Tibial nerve (tissue), 4 donors: ENCODE results near the gene HS1BP3. TPM values are rescaled to one million over a fixed set of nuclear protein-coding genes. Genes with fewer than 3 reads are reported as not detected.

Source experiments
- DNase-seq, 2 donors: peaks; one replicate each; pipeline ENCODE4 v3.0.0-alpha.2; 2019; ENCODE audit warnings: low spot score in 2 of 2
- H3K27ac ChIP-seq, 4 donors: fragments of 200-600 bp; sonication (generic) in 3 of 4; one replicate each; pipeline ENCODE4 v1.5.1; 2017 to 2019; ENCODE audit warnings: mild to moderate bottlenecking in 1 of 4
- H3K27me3 ChIP-seq, 2 donors: fragments of 200-600 bp; sonication (generic) in 1 of 2; one replicate each; pipeline versions ENCODE4 v1.5.1 to v1.6.0; 2017 to 2019
- H3K36me3 ChIP-seq, 3 donors: fragments of 200-600 bp; sonication (generic); one replicate each; pipeline ENCODE4 v1.5.1; 2018 to 2019
- H3K4me1 ChIP-seq, 4 donors: fragments of 200-600 bp; sonication (generic) in 3 of 4; one replicate each; pipeline ENCODE4 v1.5.1; 2017 to 2019
- H3K4me3 ChIP-seq, 4 donors: fragments of 200-600 bp; sonication (generic) in 3 of 4; one replicate each; pipeline ENCODE4 v1.5.1; 2017 to 2019; ENCODE audit warnings: mild to moderate bottlenecking in 1 of 4, moderate library complexity in 1 of 4
- H3K9me3 ChIP-seq, 4 donors: fragments of 200-600 bp; sonication (generic) in 3 of 4; one replicate each; pipeline ENCODE4 v1.5.1; 2017 to 2019
- EP300 ChIP-seq, 2 donors: sonication (generic); formaldehyde crosslinking; IDR thresholded peaks; one replicate each; pipeline ENCODE4 v1.6.1; 2017; ENCODE audit warnings: antibody characterized with exemption in 2 of 2, mild to moderate bottlenecking in 1 of 2
- POLR2A ChIP-seq, 2 donors: fragments of 450-650 bp; IDR thresholded peaks; one replicate each; pipeline ENCODE4 v1.6.1; 2017; ENCODE audit warnings: antibody characterized with exemption in 2 of 2, mild to moderate bottlenecking in 2 of 2, moderate library complexity in 2 of 2
- WGBS, 2 donors: methylation state at CpG; one replicate each; pipeline ENCODE4 v1.1.5; 2018; 5-methylcytosine and 5-hydroxymethylcytosine counted together
- total RNA-seq, 4 donors: library from RNA; depleted of rRNA; stranded (reverse); fragments of >200 nt; gene quantifications; one replicate each; pipeline ENCODE4 v1.1.0, GENCODE V29; 2016
- TF ChIP-seq, protein P1 (sequence below), 5 experiments: fragments of 200-600 bp in 3 of 5; fragments of 450-650 bp in 2 of 5; sonication (generic) in 3 of 5; IDR thresholded peaks; one replicate each; pipeline ENCODE4 v1.5.1; 2016 to 2019; ENCODE audit warnings: antibody characterized with exemption in 5 of 5, mild to moderate bottlenecking in 3 of 5, moderate library complexity in 2 of 5

Gene HS1BP3
- total RNA-seq, 4 donors from 2014 or later: 24.5 to 45.9 (median 33.8) TPM

DNA sequence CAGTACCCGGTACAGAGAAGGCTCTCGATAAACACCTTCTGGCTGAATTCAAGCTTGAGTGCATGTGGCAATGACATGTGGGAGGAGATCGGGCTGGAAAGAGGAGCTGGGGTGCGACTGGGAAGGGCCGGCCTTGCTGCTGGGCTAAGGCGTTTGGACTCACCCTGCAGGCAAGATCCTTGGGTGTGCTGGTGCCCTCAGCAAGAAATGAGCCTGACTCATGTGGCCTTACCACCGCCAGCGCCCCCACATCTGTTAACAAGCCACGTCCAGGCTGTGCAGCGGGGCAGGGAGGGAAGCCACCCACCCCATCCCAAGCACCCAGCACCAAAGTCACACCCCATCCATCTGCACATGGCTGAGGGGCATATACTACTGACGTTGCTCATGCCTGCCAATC lies 1.3 kb downstream of the HS1BP3 start:
- peak overlapping the region in 1 of 4 donors; percentile 80 for H3K4me3 ChIP-seq
- H3K36me3 ChIP-seq: peaks cover 0 to 27% (median 0%) of the 10 kb centered on the region in 3 donors
- H3K9me3 ChIP-seq: no peaks in the 10 kb centered on the region
- 72 to 84% methylated on average over 11 of the region's 11 CpGs for WGBS, 2 donors
- no peak for DNase-seq
- peaks cover 0 to 2% of the 10 kb centered on the region in 2 donors for H3K27me3 ChIP-seq
- TF ChIP-seq EP300 (IDR thresholded peaks at IDR 0.05): no peak
- TF ChIP-seq, protein P1, sequence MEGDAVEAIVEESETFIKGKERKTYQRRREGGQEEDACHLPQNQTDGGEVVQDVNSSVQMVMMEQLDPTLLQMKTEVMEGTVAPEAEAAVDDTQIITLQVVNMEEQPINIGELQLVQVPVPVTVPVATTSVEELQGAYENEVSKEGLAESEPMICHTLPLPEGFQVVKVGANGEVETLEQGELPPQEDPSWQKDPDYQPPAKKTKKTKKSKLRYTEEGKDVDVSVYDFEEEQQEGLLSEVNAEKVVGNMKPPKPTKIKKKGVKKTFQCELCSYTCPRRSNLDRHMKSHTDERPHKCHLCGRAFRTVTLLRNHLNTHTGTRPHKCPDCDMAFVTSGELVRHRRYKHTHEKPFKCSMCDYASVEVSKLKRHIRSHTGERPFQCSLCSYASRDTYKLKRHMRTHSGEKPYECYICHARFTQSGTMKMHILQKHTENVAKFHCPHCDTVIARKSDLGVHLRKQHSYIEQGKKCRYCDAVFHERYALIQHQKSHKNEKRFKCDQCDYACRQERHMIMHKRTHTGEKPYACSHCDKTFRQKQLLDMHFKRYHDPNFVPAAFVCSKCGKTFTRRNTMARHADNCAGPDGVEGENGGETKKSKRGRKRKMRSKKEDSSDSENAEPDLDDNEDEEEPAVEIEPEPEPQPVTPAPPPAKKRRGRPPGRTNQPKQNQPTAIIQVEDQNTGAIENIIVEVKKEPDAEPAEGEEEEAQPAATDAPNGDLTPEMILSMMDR (IDR thresholded peaks at IDR 0.05): no peak
- no peak for TF ChIP-seq POLR2A (IDR thresholded peaks at IDR 0.05)
- H3K27ac ChIP-seq: no peak overlapping the region
- H3K4me1 ChIP-seq: peaks cover 0 to 44% (median 28%) of the 10 kb centered on the region in 4 donors

DNA sequence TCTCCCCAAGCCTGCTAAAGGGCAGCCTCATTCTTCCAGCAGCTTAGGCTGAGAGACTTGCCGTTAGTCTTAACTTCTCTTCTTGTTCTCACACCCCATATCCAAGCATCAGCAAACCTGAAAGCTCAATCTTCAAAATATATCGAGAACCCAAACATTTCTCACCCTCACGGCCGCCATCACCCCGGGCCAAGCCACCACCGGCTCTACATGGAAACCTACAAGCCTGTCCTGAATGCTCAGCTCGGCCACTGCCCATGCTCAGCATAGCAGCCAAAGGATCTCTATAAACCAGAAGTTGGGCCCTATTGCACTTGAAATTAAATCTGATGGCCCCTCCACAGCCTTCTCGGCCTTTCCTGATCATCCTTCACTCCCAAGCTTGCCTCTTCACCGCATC lies 2.1 kb downstream of the HS1BP3 start:
- DNase-seq: no peak
- Histone ChIP-seq H3K4me3 (no peak overlapping the region), H3K9me3 (no peaks in the 10 kb centered on the region), H3K27me3 (no peaks in the 10 kb centered on the region), H3K4me1 (peaks cover 0 to 44% (median 28%) of the 10 kb centered on the region in 4 donors), H3K36me3 (peaks cover 0 to 35% (median 0%) of the 10 kb centered on the region in 3 donors), H3K27ac (no peak overlapping the region)
- TF ChIP-seq EP300 (IDR thresholded peaks at IDR 0.05) (no peak), POLR2A (IDR thresholded peaks at IDR 0.05) (no peak)
- TF ChIP-seq, protein P1 (IDR thresholded peaks at IDR 0.05): no peak
- 95% methylated on average over 9 of the region's 9 CpGs for WGBS, 2 donors

DNA sequence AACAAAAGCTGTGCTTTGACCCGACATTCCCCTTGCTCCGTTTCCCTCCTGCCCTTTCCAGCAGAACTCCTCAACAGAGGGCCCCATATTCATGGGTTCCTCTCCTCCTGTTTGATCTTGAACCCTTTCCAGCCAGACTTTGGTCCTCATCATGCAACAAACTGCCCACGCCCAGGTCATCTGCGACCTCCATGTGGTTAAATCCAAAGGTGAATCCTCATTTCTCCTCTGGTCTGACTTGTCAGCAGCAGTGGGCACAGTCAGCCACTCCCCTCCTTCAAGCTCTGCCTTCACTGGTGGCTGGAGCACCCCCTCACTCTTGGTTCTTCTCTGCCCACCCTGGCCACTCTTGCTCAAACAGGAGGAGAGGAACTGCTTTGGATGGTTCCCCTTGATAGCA lies 2.7 kb downstream of the HS1BP3 start:
- Histone ChIP-seq H3K27ac (no peak overlapping the region), H3K27me3 (no peaks in the 10 kb centered on the region), H3K9me3 (no peaks in the 10 kb centered on the region), H3K4me1 (peaks cover 0 to 44% (median 28%) of the 10 kb centered on the region in 4 donors), H3K4me3 (no peak overlapping the region), H3K36me3 (peaks cover 0 to 41% (median 0%) of the 10 kb centered on the region in 3 donors)
- TF ChIP-seq, protein P1 (IDR thresholded peaks at IDR 0.05): no peak
- TF ChIP-seq POLR2A (IDR thresholded peaks at IDR 0.05) (no peak), EP300 (IDR thresholded peaks at IDR 0.05) (no peak)
- WGBS, 2 donors: 69 to 76% methylated on average over 4 of the region's 4 CpGs
- no peak for DNase-seq

DNA sequence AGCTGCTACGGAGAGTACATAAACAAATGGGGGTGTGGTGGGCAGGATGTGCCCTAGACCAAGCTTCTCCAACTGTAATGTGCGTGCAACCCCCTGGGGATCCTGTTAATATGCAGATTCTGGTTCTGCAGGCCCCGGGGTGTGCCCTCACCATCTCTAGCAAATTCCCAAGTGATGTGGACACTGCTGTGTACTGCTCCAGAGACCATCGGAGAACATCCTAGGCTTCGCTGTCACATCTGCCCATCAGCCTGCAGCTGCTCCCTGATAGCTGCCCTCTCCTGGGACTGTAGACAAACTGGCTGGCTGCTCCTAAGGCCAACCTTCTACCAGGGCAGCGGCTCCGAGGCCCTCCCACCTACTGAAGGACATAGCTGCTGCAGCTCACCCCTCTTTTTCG lies 3.2 kb downstream of the HS1BP3 start:
- Histone ChIP-seq H3K36me3 (peaks cover 0 to 44% (median 0%) of the 10 kb centered on the region in 3 donors), H3K9me3 (no peaks in the 10 kb centered on the region), H3K27ac (no peak overlapping the region), H3K4me3 (no peak overlapping the region), H3K4me1 (peaks cover 0 to 46% (median 29%) of the 10 kb centered on the region in 4 donors), H3K27me3 (no peaks in the 10 kb centered on the region)
- WGBS, 2 donors: 69 to 72% methylated on average over 8 of the region's 8 CpGs
- no peak for DNase-seq
- TF ChIP-seq, protein P1 (IDR thresholded peaks at IDR 0.05): no peak
- TF ChIP-seq EP300 (IDR thresholded peaks at IDR 0.05): no peak
- no peak for TF ChIP-seq POLR2A (IDR thresholded peaks at IDR 0.05)

DNA sequence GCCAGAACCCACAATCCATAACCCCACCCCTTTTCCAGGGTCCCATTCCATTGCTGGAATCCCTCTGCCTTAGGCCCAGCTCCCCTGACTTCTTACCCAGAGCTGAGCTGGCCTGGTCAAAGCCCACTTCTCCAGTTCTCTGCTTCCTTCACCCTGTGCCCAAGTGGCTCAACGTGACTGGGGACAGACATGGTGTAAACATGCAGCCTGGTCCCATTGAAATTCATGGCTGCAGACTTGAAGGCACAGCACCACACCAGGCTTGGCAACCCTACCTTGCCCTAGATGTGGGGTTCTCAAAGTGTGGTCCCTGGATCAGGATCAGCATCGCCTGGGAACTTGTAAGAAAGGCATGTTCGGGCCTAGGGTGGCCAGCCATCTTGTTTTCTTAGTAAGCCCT lies 3.7 kb downstream of the HS1BP3 start:
- no peaks in the 10 kb centered on the region for H3K9me3 ChIP-seq
- DNase-seq: no peak
- no peak overlapping the region for H3K4me3 ChIP-seq
- WGBS, 2 donors: 79 to 93% methylated on average over 3 of the region's 3 CpGs
- H3K27ac ChIP-seq: no peak overlapping the region
- no peaks in the 10 kb centered on the region for H3K27me3 ChIP-seq
- TF ChIP-seq POLR2A (IDR thresholded peaks at IDR 0.05): no peak
- TF ChIP-seq, protein P1 (IDR thresholded peaks at IDR 0.05): no peak
- TF ChIP-seq EP300 (IDR thresholded peaks at IDR 0.05): no peak
- H3K4me1 ChIP-seq: peaks cover 0 to 51% (median 31%) of the 10 kb centered on the region in 4 donors
- peaks cover 0 to 44% (median 0%) of the 10 kb centered on the region in 3 donors for H3K36me3 ChIP-seq
